Lower leg skin (tissue), 4 donors: ENCODE data around the gene PRDX6. TPM values are rescaled to one million over a fixed set of nuclear protein-coding genes. Genes with fewer than 3 reads are reported as not detected.
"Not testable (repeated sequence)": the region's sequence is repeated elsewhere in the genome, so short reads cannot be mapped to it uniquely, and the experiment has no call there.

Experiments used
- DNase-seq, 2 donors: peaks; one replicate each; pipeline ENCODE4 v3.0.0-alpha.2; 2019; ENCODE audit warnings: low spot score in 2 of 2
- H3K4me3 ChIP-seq: fragments of 200-600 bp; sonication (generic); 2 replicates; pipeline ENCODE4 v1.5.1; 2017; ENCODE audit warnings: mild to moderate bottlenecking, low read depth; ENCODE audit not compliant: poor library complexity, severe bottlenecking
- POLR2A ChIP-seq, 2 donors: fragments of 450-650 bp; IDR thresholded peaks; one replicate each; pipeline ENCODE4 v1.6.1; 2016 to 2017; ENCODE audit warnings: antibody characterized with exemption in 2 of 2, mild to moderate bottlenecking in 1 of 2, moderate library complexity in 1 of 2
- WGBS, 2 donors: methylation state at CpG; one replicate each; pipeline ENCODE4 v1.1.5; 2018; 5-methylcytosine and 5-hydroxymethylcytosine counted together
- intact Hi-C: fragments of 100-400 bp; cut with DNase I; formaldehyde crosslinking; loops from one replicate; pipeline ENCODE4 v1.15.0; 2023; ENCODE audit warnings: low total_unique reads
- total RNA-seq, 4 donors: library from RNA; depleted of rRNA; stranded (reverse); fragments of >200 nt; gene quantifications; one replicate each; pipeline ENCODE4 v1.1.0, GENCODE V29; 2016
- TF ChIP-seq, protein P1 (sequence below), 3 donors: fragments of 450-650 bp; IDR thresholded peaks; one replicate each; pipeline ENCODE4 v1.5.1; 2016; ENCODE audit warnings: antibody characterized with exemption in 3 of 3, mild to moderate bottlenecking in 3 of 3, moderate library complexity in 2 of 3

Gene PRDX6
- total RNA-seq, 4 donors from 2014 or later, result 143 to 211 (median 172) TPM

DNA sequence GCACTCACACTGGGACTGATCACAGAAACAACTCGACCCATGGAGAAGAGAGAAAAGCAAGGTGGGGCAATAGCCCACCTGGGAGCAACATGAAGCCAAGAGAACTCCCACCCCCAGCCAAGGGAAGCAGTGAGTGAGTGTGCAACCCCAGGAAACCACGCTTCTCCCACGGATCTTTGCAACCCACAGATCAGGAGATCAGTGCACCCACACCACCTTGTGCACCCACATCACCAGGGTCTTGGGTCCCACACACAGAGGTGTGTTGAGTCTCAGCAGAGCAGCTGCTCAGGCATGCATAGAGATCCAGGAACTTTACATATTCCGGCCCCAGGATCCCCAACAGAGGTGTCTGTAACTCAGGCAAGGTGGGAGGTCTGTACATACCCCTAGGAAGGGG lies 17.2 kb upstream of the PRDX6 start:
- 90 to 93% methylated on average over 3 of the region's 4 CpGs for WGBS, 2 donors
- no peak for TF ChIP-seq POLR2A (IDR thresholded peaks at IDR 0.05)
- TF ChIP-seq, protein P1, sequence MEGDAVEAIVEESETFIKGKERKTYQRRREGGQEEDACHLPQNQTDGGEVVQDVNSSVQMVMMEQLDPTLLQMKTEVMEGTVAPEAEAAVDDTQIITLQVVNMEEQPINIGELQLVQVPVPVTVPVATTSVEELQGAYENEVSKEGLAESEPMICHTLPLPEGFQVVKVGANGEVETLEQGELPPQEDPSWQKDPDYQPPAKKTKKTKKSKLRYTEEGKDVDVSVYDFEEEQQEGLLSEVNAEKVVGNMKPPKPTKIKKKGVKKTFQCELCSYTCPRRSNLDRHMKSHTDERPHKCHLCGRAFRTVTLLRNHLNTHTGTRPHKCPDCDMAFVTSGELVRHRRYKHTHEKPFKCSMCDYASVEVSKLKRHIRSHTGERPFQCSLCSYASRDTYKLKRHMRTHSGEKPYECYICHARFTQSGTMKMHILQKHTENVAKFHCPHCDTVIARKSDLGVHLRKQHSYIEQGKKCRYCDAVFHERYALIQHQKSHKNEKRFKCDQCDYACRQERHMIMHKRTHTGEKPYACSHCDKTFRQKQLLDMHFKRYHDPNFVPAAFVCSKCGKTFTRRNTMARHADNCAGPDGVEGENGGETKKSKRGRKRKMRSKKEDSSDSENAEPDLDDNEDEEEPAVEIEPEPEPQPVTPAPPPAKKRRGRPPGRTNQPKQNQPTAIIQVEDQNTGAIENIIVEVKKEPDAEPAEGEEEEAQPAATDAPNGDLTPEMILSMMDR (IDR thresholded peaks at IDR 0.05), result no peak
- H3K4me3 ChIP-seq, result no peak overlapping the region
- intact Hi-C loops, result no loop called here
- DNase-seq, result no peak

DNA sequence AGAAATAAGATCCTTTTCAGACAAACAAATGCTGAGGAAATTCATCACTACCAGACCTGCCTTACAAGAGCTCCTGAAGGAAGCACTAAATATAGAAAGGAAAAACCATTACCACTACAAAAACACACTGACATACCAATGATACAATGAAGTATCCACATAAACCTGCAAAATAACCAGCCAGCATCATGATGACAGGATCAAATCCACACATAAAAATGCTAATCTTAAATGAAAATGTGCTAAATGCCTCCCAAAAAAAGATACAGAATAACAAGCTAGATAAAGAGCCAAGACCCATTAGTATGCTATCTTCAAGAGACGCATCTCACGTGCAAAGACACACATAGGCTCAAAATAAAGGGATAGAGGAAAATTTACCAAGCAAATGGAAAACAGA lies 14.5 kb upstream of the PRDX6 start:
- H3K4me3 ChIP-seq, intact Hi-C loops, DNase-seq: not testable (repeated sequence)
- 94 to 95% methylated on average over 2 of the region's 2 CpGs for WGBS, 2 donors

DNA sequence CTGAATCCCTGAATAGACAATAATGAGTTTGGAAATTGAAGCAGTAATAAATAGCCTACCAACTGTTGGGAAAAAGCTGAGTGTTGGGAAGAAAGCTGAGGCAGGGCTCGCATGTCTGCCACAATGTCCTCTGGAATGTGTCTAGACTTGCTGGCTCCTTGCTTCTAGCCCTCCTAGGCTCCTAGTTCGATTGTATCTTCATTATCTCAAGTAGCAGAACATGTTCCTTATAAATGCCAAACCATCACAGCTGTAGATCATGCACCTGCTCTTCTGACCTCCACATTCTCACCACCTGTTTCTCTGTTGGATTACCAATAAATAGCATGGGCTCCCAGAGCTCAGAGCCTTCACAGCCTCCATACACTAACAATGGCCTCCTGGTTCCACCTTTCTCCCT lies 12.9 kb upstream of the PRDX6 start:
- intact Hi-C loops, H3K4me3 ChIP-seq, DNase-seq: not testable (repeated sequence)
- 49 to 77% methylated on average over 2 of the region's 2 CpGs for WGBS, 2 donors

DNA sequence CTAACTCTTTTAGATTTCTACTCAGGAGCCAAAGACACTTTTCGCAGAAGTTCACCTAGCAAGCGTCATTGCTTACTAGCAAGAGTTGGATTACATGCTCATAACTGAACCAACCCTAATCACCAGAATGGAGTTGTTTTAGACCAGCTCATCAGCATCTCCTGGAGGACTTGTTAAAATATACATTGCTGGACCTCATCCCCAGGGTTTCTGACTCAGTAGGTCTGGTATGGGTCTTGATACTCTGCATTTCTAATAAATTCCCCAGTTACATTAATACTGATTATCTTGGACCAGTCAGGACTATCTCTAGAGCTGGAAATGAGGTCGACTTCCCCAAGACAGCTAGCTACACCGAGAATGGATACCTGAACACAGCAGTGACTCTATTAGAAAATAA lies 9.7 kb upstream of the PRDX6 start:
- DNase-seq, result no peak
- intact Hi-C loops, result no loop called here
- no peak overlapping the region for H3K4me3 ChIP-seq
- WGBS, 2 donors, result 91 to 95% methylated on average over 4 of the region's 4 CpGs
- TF ChIP-seq, protein P1 (IDR thresholded peaks at IDR 0.05), result no peak
- no peak for TF ChIP-seq POLR2A (IDR thresholded peaks at IDR 0.05)

DNA sequence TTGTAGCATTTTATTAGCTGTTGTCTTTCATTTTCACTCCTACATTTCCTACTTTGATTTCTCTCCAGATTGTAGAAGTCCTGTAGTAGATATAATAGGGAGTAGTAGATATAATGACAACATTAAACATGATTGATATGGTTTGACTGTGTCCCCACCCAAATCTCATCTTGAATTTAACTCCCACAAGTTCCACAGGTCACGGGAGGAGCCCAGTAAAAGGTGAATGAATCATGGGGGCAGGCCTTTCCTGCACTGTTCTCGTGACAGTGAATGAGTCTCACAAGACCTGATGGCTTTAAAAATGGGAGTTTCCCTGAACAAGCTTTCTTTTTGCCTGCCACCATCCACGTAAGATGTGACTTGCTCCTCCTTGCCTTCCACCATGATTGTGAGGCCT lies 7.5 kb upstream of the PRDX6 start:
- WGBS, 2 donors, result 88% methylated on average over 3 of the region's 3 CpGs

DNA sequence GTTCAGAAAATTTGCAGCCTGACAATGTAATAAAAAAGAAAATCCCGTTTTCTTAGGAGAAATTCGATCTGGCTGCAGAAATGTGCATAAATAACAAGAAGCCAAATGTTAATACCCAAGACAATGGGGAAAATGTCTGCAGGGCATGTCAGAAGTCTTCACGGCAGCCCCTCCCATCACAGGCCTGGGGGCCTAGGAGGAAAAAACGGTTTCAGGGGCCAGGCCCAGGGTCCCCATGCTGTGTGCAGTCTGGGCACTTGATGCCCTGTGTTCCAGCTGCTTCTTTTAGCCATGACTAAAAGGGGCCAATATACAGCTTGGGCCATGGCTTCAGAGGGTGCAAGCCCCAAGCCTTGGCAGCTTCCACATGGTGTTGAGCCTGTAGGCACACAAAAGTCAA lies 6.5 kb upstream of the PRDX6 start:
- DNase-seq, result no peak
- WGBS, 2 donors, result 94% methylated on average over 4 of the region's 4 CpGs
- intact Hi-C loops, result no loop called here
- H3K4me3 ChIP-seq, result no peak overlapping the region
- TF ChIP-seq, protein P1 (IDR thresholded peaks at IDR 0.05), result no peak
- no peak for TF ChIP-seq POLR2A (IDR thresholded peaks at IDR 0.05)

More for the DNA sequence above, 7.5 kb upstream of the PRDX6 start:
- intact Hi-C loops, result no loop called here
- H3K4me3 ChIP-seq, result no peak overlapping the region
- DNase-seq, result no peak
- TF ChIP-seq, protein P1 (IDR thresholded peaks at IDR 0.05), result no peak
- TF ChIP-seq POLR2A (IDR thresholded peaks at IDR 0.05), result no peak

DNA sequence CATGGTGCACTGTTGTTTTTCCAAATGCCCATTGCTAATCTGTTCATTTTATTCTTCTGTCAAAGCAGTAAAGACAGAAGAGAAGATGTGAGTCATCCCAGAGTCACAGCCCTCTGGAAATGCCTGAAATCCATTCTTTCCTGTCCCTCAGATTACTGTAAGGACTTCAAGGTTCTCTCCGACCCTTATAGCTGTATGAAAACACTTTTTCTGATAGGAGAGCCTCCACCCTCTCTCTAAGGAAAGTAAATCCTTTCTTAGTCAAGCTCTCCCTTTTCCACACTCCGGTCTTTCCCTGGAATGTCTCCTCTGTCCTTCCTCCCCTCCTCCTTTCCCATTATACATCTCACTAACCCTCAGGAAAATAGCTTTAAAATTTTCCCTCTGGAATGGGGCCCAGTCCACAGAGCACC lies 3.5 kb upstream of the PRDX6 start:
- H3K4me3 ChIP-seq, result no peak overlapping the region
- TF ChIP-seq POLR2A (IDR thresholded peaks at IDR 0.05), result no peak
- TF ChIP-seq, protein P1 (IDR thresholded peaks at IDR 0.05), result no peak
- WGBS, 2 donors, result 75 to 76% methylated on average over 2 of the region's 2 CpGs
- DNase-seq, result no peak
- intact Hi-C loops, result no loop called here
